Measurements from ENCODE around the gene FAM107B. TPM values are rescaled to one million over a fixed set of nuclear protein-coding genes. Genes with fewer than 3 reads are reported as not detected.

Gene FAM107B
- total RNA-seq, 1 donor from 2014 or later, result 286 TPM

DNA sequence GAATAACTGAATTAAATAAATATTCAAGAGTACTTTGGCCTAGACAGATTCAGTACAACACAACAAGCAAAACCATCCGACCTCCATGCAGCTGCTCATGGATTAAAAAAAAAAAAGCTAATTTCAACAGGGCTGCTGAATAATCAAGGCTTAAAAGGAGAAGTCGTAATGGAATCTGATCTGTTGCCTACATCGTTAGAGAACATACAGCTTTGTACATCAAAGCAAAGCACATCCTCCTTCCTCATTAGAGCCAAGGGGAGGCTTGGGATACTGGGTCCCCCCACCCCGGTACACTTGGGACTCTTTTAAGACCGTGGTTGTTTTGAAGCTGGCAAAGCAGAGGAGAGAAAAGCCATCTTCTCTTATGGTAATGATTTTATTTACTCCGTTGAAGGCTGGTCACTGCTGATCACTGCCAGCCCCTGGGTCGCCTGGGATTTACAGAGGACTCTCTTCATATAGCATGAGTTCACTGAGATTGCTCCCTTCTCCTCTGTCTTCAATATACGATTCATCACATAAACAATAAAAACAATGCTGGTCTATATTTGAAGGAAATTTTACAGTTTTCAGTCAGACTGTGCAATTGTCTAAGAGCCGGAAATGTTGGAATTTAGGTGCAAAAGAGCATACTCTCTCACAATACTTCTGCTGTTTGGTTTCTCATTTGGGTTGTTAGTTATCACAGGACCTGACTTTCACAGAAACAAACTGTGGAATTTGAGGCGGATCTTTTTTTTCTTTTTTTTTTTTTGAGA is 148.8 kb downstream of the FAM107B start:
- POLR2A ChIA-PET, result interaction anchor here (0.7 kb wide), 2 partner anchors 22 to 81 kb away, joined by 3 to 4 read pairs; no protein-coding TSS in a partner anchor
- Mint-ChIP-seq H3K27me3 (no peaks in the 10 kb centered on the region), H3K36me3 (ENCODE audit: low read depth) (no peaks in the 10 kb centered on the region), H3K27ac (no peak overlapping the region), H3K4me1 (peaks cover 6% of the 10 kb centered on the region), H3K9me3 (no peaks in the 10 kb centered on the region), H3K4me3 (no peak overlapping the region)
- intact Hi-C loops (cut with micrococcal nuclease), result no loop called here
- CTCF ChIA-PET, result no interaction called here
- no peak for ATAC-seq (ENCODE audit: low read depth)
- DNase-seq, result no peak
- TF ChIP-seq, protein P1, sequence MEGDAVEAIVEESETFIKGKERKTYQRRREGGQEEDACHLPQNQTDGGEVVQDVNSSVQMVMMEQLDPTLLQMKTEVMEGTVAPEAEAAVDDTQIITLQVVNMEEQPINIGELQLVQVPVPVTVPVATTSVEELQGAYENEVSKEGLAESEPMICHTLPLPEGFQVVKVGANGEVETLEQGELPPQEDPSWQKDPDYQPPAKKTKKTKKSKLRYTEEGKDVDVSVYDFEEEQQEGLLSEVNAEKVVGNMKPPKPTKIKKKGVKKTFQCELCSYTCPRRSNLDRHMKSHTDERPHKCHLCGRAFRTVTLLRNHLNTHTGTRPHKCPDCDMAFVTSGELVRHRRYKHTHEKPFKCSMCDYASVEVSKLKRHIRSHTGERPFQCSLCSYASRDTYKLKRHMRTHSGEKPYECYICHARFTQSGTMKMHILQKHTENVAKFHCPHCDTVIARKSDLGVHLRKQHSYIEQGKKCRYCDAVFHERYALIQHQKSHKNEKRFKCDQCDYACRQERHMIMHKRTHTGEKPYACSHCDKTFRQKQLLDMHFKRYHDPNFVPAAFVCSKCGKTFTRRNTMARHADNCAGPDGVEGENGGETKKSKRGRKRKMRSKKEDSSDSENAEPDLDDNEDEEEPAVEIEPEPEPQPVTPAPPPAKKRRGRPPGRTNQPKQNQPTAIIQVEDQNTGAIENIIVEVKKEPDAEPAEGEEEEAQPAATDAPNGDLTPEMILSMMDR (IDR thresholded peaks at IDR 0.05), result no peak

DNA sequence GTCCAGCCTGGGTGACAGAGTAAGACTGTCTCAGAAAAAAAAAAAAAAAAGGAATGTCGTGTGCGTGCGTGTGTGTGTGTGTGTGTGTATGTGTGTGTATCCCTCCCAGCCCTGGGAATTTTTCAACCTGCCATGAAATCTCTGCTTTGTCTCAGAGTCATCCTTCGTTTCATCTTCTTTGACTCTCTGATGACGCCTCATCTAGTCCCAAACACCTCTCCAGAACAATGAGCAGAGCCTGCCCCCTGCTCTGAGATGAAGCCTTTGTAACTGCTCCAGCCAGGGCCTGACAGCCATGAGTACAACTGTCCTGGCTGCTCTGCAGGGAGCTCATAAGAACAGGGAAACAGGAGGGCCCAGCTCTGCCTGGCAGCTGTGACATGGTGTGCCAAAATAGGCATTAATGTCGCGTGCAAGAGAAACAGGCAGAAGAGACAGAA is 149.5 kb downstream of the FAM107B start:
- intact Hi-C loops (cut with micrococcal nuclease), result no loop called here
- POLR2A ChIA-PET, result interaction anchor here (0.7 to 1.2 kb wide), 3 partner anchors 20 to 82 kb away, joined by 3 to 7 read pairs (median 3); no protein-coding TSS in a partner anchor
- no peaks in the 10 kb centered on the region for H3K36me3 Mint-ChIP-seq (ENCODE audit: low read depth)
- H3K4me1 Mint-ChIP-seq, result peaks cover 6% of the 10 kb centered on the region
- TF ChIP-seq, protein P1 (IDR thresholded peaks at IDR 0.05), result no peak
- H3K27me3 Mint-ChIP-seq, result no peaks in the 10 kb centered on the region
- ATAC-seq (ENCODE audit: low read depth) (no peak), DNase-seq (no peak)
- CTCF ChIA-PET, result no interaction called here
- H3K9me3 Mint-ChIP-seq, result no peaks in the 10 kb centered on the region
- no peak overlapping the region for H3K4me3 Mint-ChIP-seq
- no peak overlapping the region for H3K27ac Mint-ChIP-seq

DNA sequence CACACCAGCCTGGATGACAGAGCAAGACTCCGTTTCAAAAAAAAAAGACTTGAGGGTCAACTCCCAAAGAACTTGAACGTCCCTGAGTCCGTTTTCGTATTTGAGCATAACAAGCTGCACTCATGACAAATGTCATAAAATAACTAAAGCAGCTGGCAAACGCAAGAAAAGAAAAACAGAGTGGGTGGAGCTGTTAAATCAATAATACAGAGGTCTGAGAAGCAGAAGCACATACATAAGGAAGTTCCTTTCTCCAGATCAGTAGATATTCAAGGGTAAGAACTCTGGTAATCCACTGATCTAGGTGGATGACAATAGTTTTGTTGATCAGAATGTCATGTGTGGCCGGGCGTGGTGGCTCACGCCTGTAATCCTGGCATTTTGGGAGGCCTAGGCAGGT is 150.1 kb downstream of the FAM107B start:
- TF ChIP-seq, protein P1 (IDR thresholded peaks at IDR 0.05), result no peak
- POLR2A ChIA-PET, result interaction anchor here (1.0 to 1.5 kb wide), 3 partner anchors 19 to 23 kb away, joined by 3 to 7 read pairs (median 5); no protein-coding TSS in a partner anchor
- no peak overlapping the region for H3K4me3 Mint-ChIP-seq
- DNase-seq (no peak), ATAC-seq (ENCODE audit: low read depth) (no peak)
- no peaks in the 10 kb centered on the region for H3K9me3 Mint-ChIP-seq
- CTCF ChIA-PET, result no interaction called here
- intact Hi-C loops (cut with micrococcal nuclease), result loop anchor here (1.0 kb wide), 1 partner anchor 11 kb away; no protein-coding TSS in a partner anchor
- no peak overlapping the region for H3K27ac Mint-ChIP-seq
- H3K36me3 Mint-ChIP-seq (ENCODE audit: low read depth), result no peaks in the 10 kb centered on the region
- no peaks in the 10 kb centered on the region for H3K27me3 Mint-ChIP-seq
- H3K4me1 Mint-ChIP-seq, result peaks cover 6% of the 10 kb centered on the region

DNA sequence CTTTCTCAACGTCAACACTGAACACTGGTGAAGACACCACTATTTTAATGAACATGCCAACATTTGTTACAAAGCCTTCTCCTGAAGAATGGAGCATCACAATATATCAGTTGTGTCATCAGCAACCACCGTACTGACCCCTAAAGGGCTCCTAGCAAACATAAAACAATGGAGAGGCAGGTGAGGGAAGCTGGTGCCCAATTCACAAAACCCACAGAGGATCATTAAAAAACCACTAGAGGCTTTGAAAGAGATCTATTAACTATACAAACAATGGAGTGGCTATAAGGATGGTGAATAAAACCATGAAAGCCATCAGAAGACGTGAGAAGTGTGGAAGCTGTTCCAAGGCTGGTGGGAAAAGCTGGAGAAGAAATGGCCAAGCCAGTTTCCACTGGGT is 150.8 kb downstream of the FAM107B start:
- Mint-ChIP-seq H3K4me1 (peaks cover 6% of the 10 kb centered on the region), H3K36me3 (ENCODE audit: low read depth) (no peaks in the 10 kb centered on the region), H3K27me3 (no peaks in the 10 kb centered on the region), H3K9me3 (no peaks in the 10 kb centered on the region), H3K4me3 (no peak overlapping the region), H3K27ac (no peak overlapping the region)
- intact Hi-C loops (cut with micrococcal nuclease), result loop anchor here (1.0 to 2.0 kb wide), 2 partner anchors 11 to 15 kb away; no protein-coding TSS in a partner anchor
- no peak for DNase-seq
- ATAC-seq (ENCODE audit: low read depth), result no peak
- TF ChIP-seq, protein P1 (IDR thresholded peaks at IDR 0.05), result no peak
- ChIA-PET CTCF (no interaction called here), POLR2A (interaction anchor here (1.0 to 1.5 kb wide), 3 partner anchors 19 to 23 kb away, joined by 3 to 7 read pairs (median 5); no protein-coding TSS in a partner anchor)

DNA sequence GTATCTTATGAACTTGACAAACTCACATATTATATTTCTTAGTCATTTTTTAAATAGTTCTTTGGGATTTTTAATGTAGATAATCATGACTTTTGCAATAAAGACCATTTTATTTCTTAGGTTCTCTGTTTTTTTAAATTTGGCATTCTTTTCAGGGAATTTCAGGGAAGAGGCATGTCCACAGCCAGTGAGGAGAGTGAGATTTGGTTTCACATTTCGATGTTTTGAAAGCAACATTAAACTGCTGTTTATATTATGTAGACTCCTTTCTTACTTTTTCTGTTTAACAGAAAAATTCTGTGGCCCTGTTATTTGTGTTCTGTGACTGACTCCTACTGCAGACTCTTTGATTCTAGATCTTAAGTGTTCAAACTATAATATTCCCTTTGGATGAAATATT is 153.7 kb downstream of the FAM107B start:
- ChIA-PET CTCF (no interaction called here), POLR2A (no interaction called here)
- no peaks in the 10 kb centered on the region for H3K36me3 Mint-ChIP-seq (ENCODE audit: low read depth)
- DNase-seq, result no peak
- no peak overlapping the region for H3K27ac Mint-ChIP-seq
- TF ChIP-seq, protein P1 (IDR thresholded peaks at IDR 0.05), result no peak
- intact Hi-C loops (cut with micrococcal nuclease), result no loop called here
- no peaks in the 10 kb centered on the region for H3K9me3 Mint-ChIP-seq
- no peak for ATAC-seq (ENCODE audit: low read depth)
- H3K27me3 Mint-ChIP-seq, result no peaks in the 10 kb centered on the region
- no peak overlapping the region for H3K4me3 Mint-ChIP-seq
- peaks cover 17% of the 10 kb centered on the region for H3K4me1 Mint-ChIP-seq

Measured in activated B cell treated with CpG ODN at 0.5 μM for 24 hours (primary cell).